Epidermal melanocyte (primary cell): ENCODE results near the gene COL13A1.

ENCODE experiments used
- DNase-seq: peaks from one replicate; pipeline ENCODE4 v3.0.0; 2011; ENCODE audit warnings: low spot score; ENCODE audit not compliant: insufficient read length

COL13A1 gene

DNA sequence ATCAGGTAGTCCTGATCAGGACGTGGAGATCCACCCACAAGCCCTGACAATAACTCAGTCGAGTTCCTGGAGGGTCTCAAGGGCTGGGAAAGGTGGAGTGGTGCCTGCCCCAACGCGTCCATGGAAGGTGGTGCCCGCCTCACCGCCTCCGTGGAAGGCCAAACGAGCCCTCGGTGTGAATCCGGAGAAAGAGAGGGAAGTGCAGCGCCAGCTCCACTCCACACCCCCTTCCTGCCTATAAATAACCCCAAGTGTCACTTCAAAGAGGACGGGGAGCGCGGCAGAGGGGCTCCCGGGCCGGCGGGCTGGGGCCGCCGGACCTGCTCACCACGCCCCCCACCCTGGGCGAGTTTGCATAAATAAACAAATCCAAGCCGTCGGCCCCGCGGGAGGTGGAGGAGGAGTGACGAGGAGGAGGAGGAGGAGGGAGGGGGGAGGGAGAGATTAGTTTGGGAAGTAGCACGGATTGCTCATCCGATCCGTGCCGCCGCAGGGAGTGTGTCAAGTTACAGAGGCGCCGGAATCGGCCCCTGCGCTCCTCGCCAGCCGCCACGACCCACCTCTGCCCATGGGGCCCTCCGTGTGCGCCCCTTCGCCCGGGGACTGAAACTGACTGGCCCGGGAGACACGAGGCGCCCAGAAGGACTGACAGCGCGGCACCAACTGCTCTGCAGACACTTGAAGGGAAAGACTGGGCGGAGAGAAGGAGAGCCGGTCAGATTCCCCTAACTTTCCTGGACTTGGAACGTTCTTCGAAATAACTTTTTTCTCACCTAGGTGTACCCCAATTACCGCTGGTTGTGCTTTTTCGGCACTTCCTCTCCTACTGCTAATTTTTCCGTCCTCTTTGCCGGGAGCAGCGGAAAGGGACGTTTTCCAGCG lies at the start of gene COL13A1:
Gene COL13A1, plus strand, starts transcription at position 473 of the 882 bp plus-strand sequence. CDS start 518 bp downstream, outside the sequence.
- DNase-seq, result peak; percentile 29

DNA sequence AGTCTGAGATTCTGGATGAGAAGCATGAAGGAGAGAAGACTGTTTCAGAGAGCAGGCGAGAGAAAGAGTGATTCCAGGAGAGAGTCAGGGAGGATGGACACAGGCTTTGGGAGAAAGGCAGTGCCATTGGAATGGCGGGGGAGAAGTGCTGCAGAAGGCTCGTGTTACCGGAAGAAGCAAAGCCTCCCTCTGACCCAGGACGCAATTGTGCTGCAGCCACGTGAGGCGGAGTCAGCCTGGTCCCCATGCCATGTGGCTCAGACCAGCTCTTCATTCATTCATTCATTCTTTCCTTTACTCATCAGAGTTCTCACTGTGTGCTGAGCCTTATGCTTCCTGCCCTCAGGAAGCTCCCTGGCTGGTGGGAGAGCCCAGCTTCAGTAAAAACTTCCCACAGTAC lies 49.2 kb upstream of the COL13A1 start:
- DNase-seq, result no peak

DNA sequence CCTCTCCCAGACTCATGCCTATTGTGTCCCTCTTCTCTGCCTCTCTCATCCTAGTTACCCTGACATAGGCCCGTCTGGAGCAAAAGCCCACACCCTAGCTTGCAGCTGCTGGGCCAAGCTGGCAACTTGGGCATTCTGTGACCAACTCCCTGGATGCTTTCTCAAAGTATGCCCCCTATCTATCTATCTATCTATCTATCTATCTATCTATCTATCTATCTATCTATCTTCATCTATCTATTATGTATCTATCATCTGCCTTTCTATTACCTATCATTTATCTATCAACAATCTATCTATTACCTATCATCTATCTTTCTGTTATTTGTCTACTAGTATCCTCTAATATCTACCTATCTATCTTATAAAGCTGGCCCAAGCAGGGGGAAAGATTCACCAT lies 45.4 kb upstream of the COL13A1 start:
- no peak for DNase-seq

DNA sequence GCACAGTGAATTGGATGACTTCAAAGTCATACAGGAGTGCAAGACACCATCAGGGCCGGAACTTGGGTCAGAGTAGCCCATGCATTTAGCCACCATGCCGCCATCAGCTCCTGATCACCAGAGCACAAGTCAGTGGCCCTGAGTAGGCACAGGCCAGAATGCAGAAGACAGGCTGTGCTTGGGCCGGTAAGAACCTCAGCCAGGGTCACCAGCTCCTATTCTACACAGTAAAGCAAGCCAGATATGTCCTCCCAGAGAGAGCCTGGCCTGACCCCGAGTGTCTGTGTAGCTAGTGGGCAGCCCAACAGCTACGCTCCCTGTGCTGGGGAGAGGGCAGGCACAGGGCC lies 44.5 kb upstream of the COL13A1 start:
- DNase-seq, result no peak

DNA sequence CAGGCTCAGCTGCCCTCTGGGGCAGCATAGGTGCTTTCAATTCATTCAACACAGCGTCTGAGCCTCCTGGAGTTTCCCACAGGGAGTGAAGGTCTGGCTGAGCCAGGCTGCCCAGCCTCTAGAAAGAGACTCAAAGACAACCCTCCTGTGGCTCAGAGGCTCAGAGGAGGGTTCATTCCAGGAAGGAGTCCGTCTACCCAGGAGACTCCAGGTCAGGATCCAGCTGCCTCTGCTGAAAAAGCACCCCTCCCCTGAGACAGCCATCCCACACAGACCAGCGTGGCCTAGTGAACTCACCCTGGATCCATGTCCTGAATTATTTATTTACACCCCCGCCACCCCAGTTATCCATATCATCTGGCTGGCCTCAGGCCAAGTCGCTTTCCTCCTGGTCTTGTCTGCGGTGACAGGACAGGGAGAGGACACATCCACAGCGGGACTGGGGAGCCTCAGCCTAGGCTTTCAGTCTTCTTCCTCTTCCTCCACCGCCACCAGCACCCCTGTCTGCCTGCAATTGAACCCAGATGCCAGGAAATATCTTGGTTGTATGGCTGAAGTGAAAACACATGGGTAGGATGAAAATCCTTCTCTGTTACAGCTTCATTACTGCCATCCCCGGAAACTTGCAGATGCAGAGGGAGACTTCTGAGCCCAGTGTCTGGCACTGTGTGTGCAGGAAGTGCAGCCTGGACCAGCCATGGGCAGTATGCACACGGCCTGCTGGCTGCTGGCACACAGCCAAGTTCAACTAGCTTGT lies 44.0 kb upstream of the COL13A1 start:
- DNase-seq, result peak; percentile 36

DNA sequence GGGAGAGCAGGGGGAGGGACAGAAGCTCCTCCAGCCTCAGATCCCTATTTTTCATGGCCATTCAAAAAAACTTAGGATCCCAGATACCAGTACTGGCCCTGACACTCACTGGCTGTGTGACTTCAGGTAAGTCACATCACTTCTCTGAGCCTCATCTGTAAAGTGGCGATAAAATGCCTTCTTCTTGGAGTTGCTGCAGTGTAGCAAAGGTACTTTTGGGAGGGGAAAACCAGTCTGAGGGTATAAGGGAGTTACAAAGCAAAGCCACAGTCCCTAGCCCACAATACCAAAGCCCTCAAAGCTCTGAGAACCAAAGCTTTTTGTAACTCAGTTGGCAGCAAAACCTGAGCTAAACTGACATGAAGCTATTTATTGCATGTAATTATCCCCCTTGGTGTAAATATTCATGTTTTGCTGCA lies 43.4 kb upstream of the COL13A1 start:
- DNase-seq, result no peak

DNA sequence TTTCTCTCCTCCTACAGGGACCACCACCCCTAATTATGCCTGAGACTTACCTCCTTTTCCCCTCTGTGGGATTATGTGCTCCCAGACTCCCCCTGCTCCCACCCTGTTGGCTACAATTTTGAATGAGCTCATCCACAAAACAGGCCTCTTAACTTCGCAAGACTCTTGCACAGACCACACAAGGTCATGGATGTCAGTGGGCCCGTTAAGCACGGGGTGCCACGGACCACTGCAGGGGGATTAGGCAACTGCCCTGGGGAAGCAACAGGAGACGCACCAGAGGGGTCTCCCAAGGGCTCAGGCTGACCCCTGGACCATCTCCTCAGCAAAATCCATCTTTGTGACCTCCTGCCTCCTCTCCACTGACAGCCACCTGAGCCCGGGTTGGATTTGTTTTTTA lies 42.1 kb upstream of the COL13A1 start:
- no peak for DNase-seq

DNA sequence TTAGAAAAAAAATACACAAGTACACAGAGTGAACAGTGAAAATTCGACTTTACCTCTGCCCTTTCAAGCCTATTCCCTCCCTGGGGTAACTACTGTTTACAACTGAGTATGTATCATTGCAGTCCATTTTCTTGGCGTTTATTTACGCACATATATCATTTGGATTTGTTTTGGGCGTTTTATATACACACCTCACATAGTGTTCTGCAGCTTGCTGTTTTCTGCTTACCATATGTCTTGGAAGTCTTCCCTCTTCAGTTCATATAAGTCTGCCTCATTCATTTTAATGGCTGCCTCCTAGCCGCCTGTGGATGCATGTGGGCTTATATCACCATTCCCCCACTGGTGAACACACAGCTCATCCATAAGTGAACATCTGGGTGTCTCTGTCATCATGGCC lies 41.6 kb upstream of the COL13A1 start:
- DNase-seq, result no peak

DNA sequence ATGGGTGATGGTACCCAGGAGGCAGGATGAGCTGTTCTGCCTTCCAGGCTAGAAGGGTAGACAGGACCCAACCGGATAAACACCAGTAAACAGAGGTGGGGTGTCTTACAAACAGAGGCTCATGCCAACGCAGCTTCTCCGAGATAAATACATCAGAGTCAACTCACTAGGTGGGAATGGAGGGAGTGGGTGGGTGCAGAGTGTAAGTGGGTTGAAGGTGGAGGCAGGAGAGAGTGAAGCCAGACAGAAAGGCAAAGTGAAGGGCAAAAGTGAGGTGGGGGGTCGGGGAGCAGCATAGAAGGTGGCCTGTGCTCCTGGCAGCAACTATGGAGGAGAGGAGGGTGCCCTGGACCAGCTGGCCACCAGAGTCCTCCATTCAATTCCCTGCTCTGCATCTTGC lies 40.4 kb upstream of the COL13A1 start:
- no peak for DNase-seq

DNA sequence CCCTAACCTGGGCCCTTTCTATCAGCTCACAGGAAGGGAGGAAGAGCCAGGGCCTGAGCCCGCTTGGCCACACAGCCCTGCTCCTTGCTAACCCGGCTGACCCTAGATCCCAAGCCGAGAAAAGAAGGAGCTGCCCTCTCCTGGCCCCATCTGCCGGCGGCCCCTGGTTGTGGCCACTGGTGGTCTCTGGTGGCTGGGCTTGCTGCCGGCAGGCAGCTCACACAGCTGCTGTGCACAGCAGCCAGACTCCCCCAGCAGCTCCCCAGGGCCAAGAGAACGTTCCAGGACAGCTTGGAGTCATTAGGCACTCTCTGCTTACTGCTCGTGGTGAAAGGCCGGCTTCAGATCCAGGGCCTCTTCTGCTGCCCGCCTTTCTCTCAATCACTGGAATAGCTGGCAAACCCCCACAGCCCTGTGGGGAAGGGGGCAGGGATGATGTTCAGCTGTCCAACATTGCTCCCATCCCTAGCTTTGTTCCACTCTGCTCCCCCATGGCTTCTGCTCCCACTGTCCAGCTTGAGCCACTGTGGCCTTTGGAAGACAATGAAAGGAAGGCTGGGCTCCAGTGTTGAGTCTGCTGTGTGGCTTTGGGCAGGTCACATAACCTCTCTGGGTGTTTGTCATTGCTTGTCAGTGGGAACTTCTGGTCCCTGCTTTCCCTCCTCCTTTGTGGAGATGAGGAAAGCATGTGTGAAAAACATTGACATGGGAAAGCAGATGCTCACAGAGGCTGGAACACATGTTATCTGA lies 35.4 kb upstream of the COL13A1 start:
- DNase-seq, result no peak

DNA sequence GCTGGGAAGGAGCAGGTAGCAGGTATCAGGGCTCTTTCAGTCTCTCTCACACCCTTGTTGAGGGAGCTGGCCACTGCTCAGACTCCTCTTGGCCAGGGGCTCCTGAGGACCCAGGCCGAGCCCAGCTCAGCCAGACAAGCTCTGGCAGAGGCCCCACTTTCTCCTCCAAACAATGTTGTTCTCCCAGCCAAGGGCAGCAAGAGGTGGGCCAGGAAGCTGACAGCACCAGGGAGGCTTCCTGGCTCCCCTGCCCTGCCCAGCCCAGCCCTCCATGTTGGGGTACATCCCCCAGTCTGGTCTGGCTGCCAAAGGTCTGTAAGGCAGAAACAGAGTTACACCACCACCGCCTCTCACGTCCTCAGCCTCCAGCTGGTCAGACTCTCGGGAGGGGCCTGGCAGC lies 33.9 kb upstream of the COL13A1 start:
- no peak for DNase-seq

DNA sequence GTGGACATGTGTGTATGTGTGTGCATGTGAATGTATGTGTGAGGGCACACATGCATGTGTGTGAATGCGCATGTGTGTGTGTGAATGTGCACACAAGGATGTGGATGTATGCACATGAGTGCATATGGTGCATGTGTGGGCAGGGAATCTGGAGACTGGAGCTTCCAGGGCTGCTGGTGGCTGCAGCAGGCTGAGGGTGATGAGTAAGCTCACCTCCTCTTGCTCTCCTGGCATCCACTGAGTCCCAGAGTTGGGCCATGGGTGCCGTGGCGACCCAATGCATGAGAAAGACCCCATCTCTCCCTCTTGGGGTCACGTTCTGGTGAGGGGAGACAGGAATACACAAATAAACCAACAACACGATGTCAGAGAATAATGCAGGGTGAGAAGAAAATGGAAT lies 33.3 kb upstream of the COL13A1 start:
- DNase-seq, result no peak

DNA sequence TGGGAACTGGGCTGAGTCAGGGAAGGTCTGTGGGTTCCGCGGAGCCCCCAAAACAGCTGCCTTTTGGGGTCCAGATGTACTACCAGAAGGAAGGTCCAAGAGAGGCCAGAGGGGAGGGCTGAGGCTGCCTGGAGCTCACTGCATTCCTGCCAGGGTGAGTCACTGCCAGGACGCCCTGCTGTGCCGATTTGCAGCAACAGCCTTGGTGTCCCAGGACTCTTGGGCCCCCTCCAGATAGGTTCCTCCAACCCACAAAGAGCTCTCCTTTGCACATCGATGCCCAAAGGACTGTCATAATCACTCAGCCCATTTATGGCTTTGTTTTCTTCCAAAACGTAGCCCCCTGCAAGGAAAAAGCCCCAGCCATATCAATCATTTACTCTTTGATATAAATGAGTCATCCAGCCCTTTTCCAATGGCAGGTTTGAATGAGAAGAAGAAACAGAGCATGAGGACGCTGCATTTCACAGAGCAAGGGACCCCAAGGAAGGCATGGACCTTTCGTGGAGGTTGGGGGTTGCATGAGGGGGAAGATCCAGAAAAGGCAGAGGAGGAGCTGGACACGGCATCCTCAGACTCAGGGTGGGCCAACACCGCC lies 32.2 kb upstream of the COL13A1 start:
- DNase-seq, result peak; percentile 43

DNA sequence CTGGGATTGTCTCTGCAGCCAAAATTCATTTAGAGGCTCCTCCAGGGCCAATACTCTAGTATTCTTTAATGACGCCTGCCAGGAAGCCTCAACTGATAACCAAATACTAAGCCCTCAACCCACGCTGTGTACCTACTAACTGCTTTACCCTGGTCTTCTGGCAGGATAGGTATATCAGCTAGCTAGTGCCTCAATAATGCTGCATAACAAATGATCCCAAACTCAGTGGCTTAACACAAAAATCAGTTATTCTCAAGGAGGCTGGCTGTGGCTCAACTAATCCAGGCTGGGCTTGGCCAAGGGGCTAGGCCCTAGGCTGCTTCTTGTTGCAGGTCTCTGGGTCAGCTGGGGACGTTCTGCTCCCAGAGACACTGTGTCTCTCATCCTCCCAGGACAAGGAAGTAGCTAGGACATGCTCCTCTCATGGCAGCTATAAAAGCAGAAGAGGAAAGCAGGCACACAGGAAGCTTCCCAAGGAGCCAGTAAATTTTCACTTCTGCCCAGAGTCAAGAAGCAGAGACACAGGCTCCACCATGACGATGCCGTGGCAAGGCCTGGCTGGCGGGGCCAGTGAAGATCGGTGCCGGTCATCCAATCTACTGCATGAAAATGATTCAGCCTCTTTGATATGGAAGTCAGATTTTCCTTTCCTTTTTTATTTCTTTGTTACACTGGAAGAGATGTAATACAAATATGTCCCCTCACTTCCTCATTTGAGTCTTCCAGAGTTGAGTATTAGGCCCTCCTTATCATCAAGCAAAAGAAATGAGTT lies 28.6 kb upstream of the COL13A1 start:
- DNase-seq, result no peak

DNA sequence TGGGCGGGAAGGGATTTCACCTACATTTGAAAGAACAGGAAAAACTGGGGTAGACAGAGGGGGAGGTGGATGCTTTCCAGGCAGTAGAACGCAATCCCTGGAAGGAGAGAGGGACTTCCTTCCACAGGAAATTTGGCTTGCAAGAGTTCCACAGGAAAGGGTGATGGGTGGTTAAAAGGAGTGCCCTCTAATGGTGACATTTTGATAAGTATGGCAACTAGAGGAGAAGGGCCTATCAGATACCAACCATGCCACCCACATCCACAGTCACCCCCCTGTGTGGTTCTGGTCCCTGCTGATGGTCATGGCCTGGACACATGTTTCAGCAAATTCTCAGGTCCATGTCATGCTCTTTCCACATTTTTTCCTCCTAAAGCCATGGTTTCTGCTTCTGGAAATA lies 27.1 kb upstream of the COL13A1 start:
- no peak for DNase-seq

DNA sequence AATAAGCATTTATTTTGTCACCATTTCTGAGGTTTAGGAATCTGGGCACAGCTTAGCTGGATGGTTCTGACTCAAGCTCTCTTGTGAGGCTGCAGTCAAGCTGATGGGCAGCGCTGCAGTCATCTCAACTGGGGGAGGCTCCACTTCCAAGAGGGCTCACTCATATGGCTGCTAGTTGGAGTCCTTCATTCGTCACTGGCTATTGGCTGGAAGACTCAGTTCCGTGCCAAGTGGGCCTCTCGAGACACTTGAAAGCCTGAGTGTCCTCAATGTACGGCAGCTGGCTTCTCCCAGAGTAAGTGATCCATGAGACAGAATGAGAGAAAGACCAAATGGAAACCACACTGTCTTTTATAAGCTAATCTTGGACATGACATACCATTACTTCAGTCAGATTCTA lies 21.6 kb upstream of the COL13A1 start:
- DNase-seq, result no peak

DNA sequence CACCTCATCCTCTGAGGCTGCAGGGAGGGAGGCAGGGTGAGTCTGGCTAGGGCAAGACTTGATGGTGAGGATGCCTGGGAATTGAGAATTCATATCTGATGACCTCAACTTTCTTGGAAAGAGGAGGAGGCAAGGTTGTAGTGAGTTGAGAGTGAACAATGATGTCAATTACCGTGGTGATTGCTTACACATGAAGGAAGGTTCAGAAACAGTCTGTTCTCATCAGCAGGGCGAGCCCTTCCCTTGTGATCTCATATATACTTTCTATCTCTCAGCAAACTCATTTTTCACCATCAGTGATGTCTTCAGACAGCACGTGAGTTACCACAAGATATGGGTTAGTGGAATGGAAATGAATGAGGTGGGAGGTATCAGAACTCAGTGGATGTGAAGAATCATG lies 20.1 kb upstream of the COL13A1 start:
- no peak for DNase-seq

DNA sequence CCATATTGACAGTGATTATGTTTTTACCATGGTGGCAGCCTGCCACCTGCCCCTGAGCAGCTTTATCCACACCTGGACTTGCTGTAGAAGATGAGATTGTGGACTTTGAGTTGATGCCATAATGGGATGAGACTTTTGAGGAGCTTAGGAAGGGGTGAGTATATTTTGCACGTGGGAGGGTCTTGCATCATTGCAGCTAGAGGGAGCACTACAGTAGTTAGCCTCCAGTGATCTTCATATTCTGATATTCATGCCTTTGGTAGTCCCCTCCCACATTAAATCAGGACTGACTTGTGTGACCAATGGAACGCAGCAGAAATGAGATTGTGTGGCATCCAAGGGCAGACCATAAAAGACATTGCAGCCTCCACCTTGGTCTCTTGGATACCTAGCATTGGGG lies 18.2 kb upstream of the COL13A1 start:
- DNase-seq, result no peak

DNA sequence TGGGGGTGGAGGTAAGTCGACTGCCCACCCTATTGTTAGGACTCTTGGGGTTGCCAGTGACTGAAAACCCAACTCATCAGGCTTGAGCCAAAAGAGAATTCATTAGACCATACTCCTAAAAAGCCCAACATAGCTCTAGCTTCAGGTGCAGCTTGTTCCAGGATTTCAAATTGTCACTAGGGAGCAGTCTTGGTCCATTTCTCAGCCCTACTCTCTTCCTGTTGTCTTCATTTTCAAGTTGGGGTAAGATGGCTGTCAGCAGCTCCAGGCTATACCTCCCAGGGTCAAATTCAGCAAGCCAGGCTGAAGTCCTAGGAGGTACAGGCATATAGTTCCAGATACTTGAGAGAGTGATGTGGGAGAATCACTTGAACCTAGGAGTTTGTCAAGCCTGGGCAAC lies 14.9 kb upstream of the COL13A1 start:
- DNase-seq, result no peak

DNA sequence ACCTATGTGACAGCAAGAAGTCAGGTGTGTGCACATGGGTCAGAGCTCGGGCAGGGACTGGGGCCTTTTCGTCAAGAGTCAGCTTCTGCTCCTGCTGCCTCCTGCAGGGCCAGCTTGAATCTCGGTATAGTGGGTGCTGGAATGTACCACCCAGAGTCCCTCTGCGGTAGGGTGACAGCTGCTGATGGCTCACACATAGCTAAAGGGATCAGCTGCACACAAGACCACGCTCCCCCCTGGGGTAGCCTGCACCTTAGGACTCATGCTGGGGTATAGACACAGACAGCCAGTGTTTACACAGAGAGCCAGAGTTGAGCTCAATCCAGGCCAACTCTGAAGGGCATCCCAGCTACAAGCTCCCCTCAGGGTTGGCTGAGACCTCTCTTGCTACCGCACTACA lies 14.0 kb upstream of the COL13A1 start:
- no peak for DNase-seq

DNA sequence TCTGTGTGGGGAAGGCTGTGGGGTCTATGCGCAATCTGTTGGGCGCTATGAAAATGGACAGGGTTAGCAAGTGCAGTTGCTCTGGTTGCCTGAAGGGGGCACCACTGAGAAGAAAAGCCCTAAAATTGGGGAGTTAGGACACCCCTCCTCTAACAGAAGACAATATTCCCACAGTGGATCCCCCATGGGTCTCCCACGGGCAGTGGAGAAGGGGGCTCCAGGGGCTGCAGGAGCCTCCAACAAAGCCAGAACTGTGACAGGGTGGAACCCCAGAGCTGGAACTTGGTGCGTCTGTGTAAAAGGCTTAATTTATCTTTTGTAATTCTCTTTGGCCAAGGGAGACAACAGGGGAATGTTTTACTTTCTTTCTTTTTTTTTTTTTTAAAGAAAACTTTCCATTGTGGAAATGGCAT lies 12.5 kb upstream of the COL13A1 start:
- DNase-seq, result no peak
